Measurements from ENCODE around the gene IFNA14.

- TF ChIP-seq CTCF (IDR thresholded peaks at IDR 0.05 in 4 of 5, conservative IDR thresholded peaks at IDR 0.05 in 1 of 5) (no peak), POLR2A (IDR thresholded peaks at IDR 0.05) (no peak)
Observed at GRCh38 chr9:21244836-21245235, 5.0 kb upstream of the IFNA14 start.

All from gastrocnemius medialis (tissue), 4 donors.